OCI-LY1 (cell line): ENCODE data around the gene CERS6.

Source experiments
- H2AFZ ChIP-seq: fragments of 200-600 bp; sonication (generic), shearing (Covaris generic); 2 replicates; pipeline ENCODE4 v1.6.0; 2014; ENCODE audit warnings: antibody characterized with exemption, mild to moderate bottlenecking, low read length
- H3F3A ChIP-seq: fragments of 200-600 bp; sonication (generic), shearing (Covaris generic); 2 replicates; pipeline ENCODE4 v1.6.0; 2014; ENCODE audit warnings: mild to moderate bottlenecking, antibody characterized with exemption, low read length, moderate library complexity; ENCODE audit not compliant: insufficient read depth
- H3K27ac ChIP-seq: fragments of 200-600 bp; sonication (generic); 2 replicates; pipeline ENCODE4 v1.5.1; 2014; ENCODE audit warnings: low read length, mixed run types, mild to moderate bottlenecking, low read depth; ENCODE audit not compliant: poor library complexity, severe bottlenecking
- H3K27me3 ChIP-seq: fragments of 200-600 bp; sonication (generic); 2 replicates; pipeline ENCODE4 v1.6.0; 2014; ENCODE audit warnings: antibody characterized with exemption, mild to moderate bottlenecking, low read length, moderate library complexity; ENCODE audit not compliant: insufficient read depth
- H3K36me3 ChIP-seq: fragments of 200-600 bp; sonication (generic); 2 replicates; pipeline ENCODE4 v1.6.1; 2014; ENCODE audit warnings: mild to moderate bottlenecking, antibody characterized with exemption, low read length, moderate library complexity, mixed read lengths; ENCODE audit not compliant: insufficient read depth
- H3K4me1 ChIP-seq: fragments of 200-600 bp; sonication (generic); 2 replicates; pipeline ENCODE4 v1.5.1; 2014; ENCODE audit warnings: mild to moderate bottlenecking, low read length, moderate library complexity; ENCODE audit not compliant: insufficient read depth, severe bottlenecking
- H3K4me2 ChIP-seq: fragments of 200-600 bp; sonication (generic), shearing (Covaris generic); 2 replicates; pipeline ENCODE4 v1.6.1; 2014; ENCODE audit warnings: low read length
- H3K4me3 ChIP-seq: fragments of 200-600 bp; sonication (generic); 2 replicates; pipeline ENCODE4 v1.5.1; 2014; ENCODE audit warnings: low read length, low read depth, mild to moderate bottlenecking, mixed read lengths; ENCODE audit not compliant: poor library complexity, severe bottlenecking
- H3K79me2 ChIP-seq: fragments of 200-600 bp; shearing (Covaris generic); 2 replicates; pipeline ENCODE4 v1.6.1; 2016; ENCODE audit warnings: mixed run types, low read length, mixed read lengths; ENCODE audit not compliant: insufficient read depth
- H3K9ac ChIP-seq: fragments of 200-600 bp; sonication (generic), shearing (Covaris generic); 2 replicates; pipeline ENCODE4 v1.6.1; 2014; ENCODE audit warnings: mild to moderate bottlenecking, low read length, mixed read lengths
- H3K9me2 ChIP-seq: fragments of 200-600 bp; sonication (generic), shearing (Covaris generic); 2 replicates; pipeline ENCODE4 v1.6.1; 2014; ENCODE audit warnings: low read depth, mild to moderate bottlenecking, low read length, mixed read lengths
- H3K9me3 ChIP-seq: fragments of 200-600 bp; shearing (Covaris generic); 2 replicates; pipeline ENCODE4 v1.6.1; 2014; ENCODE audit warnings: low read length, mixed read lengths
- H4K20me1 ChIP-seq: fragments of 200-600 bp; sonication (generic), shearing (Covaris generic); 2 replicates; pipeline ENCODE4 v1.6.0; 2016; ENCODE audit warnings: mild to moderate bottlenecking, low read length; ENCODE audit not compliant: insufficient read depth
- EZH2 ChIP-seq: fragments of 200-600 bp; sonication (generic), shearing (Covaris generic); IDR thresholded peaks from 2 replicates; pipeline ENCODE4 v1.8.0; 2017; ENCODE audit warnings: borderline replicate concordance, mixed run types, mild to moderate bottlenecking, antibody characterized with exemption, low read length, moderate library complexity, mixed read lengths
- TF ChIP-seq, protein P1 (sequence below): fragments of 200-600 bp; sonication (generic), shearing (Covaris generic); IDR thresholded peaks from 2 replicates; pipeline ENCODE4 v1.5.1; 2017; ENCODE audit warnings: mild to moderate bottlenecking, antibody characterized with exemption, low read length, moderate library complexity, mixed read lengths

CERS6 gene

DNA sequence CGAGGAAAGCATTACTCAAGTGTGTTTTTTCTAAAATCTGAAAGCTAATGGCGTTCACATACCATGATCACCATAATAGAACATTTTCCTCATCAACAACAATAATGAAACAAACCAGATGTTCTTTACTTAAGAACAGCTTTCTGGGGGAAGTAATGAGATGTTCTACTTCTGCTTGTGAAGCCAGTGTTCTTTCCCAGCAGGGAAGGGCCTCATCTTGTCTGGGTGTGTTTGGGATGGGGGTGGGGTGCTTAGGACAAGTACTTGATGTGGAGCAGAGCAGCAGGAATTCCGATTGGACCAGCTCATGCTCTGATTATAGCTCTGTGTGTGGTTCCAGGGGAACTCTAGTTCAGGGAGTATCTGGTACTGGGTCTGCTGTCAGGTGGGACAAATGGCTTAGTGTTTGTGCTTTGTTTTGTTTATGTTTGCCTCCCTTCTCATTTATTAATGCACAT, 183.4 kb downstream of the CERS6 start:
- Histone ChIP-seq H3K36me3 (no peaks in the 10 kb centered on the region), H3K27ac (no peak overlapping the region), H2AFZ (no peak overlapping the region), H3F3A (no peaks in the 10 kb centered on the region), H3K9me2 (no peaks in the 10 kb centered on the region), H3K4me2 (no peak overlapping the region), H3K4me3 (no peak overlapping the region), H4K20me1 (no peaks in the 10 kb centered on the region), H3K9me3 (no peaks in the 10 kb centered on the region), H3K79me2 (no peaks in the 10 kb centered on the region), H3K4me1 (no peaks in the 10 kb centered on the region), H3K9ac (no peak overlapping the region), H3K27me3 (no peaks in the 10 kb centered on the region)
- TF ChIP-seq, protein P1, sequence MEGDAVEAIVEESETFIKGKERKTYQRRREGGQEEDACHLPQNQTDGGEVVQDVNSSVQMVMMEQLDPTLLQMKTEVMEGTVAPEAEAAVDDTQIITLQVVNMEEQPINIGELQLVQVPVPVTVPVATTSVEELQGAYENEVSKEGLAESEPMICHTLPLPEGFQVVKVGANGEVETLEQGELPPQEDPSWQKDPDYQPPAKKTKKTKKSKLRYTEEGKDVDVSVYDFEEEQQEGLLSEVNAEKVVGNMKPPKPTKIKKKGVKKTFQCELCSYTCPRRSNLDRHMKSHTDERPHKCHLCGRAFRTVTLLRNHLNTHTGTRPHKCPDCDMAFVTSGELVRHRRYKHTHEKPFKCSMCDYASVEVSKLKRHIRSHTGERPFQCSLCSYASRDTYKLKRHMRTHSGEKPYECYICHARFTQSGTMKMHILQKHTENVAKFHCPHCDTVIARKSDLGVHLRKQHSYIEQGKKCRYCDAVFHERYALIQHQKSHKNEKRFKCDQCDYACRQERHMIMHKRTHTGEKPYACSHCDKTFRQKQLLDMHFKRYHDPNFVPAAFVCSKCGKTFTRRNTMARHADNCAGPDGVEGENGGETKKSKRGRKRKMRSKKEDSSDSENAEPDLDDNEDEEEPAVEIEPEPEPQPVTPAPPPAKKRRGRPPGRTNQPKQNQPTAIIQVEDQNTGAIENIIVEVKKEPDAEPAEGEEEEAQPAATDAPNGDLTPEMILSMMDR: no peak
- no peak for TF ChIP-seq EZH2

DNA sequence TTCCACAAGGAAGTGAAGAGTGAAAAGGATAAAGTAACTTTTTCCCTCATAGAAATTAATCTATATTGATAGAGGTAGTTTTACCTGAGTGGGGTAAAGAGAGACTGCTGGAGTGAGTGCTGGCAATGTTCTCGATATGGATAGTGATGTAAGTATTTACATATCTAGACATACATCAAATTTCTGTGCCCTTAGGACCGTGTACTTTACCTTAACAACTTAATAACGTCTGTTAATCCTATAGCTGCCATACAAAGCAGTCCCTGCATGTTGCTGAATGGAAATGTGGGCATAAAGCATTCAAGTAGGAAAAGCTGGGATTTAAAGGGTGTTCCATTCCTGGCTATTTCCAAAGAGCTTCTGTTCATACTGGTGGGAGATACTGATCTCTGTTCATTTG, 184.0 kb downstream of the CERS6 start:
- Histone ChIP-seq H3F3A (no peaks in the 10 kb centered on the region), H4K20me1 (no peaks in the 10 kb centered on the region), H3K4me3 (no peak overlapping the region), H3K36me3 (no peaks in the 10 kb centered on the region), H3K27me3 (no peaks in the 10 kb centered on the region), H3K79me2 (no peaks in the 10 kb centered on the region), H3K9me2 (no peaks in the 10 kb centered on the region), H3K27ac (no peak overlapping the region), H3K4me1 (no peaks in the 10 kb centered on the region), H3K9me3 (no peaks in the 10 kb centered on the region), H2AFZ (no peak overlapping the region), H3K9ac (no peak overlapping the region), H3K4me2 (no peak overlapping the region)
- TF ChIP-seq, protein P1: no peak
- TF ChIP-seq EZH2: no peak

DNA sequence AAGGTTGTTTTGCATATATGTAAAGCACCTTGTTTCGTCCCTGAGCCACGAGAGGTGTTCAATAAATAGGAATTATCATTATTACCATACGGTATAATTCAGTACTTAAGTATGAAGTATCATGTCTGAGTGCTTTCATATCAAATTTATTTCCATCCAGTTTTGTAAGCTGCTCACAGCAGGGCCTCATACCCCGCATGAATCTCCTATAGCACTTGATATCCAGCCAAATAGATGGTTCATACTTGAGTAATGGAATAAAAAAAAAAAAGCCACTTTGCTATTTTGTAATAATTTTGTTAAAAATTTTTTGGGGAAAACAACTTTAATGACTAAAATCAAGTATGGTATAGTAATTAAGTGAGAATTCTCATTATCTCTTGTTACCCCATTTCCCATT, 185.6 kb downstream of the CERS6 start:
- H3K79me2 ChIP-seq: no peaks in the 10 kb centered on the region
- no peak overlapping the region for H3K9ac ChIP-seq
- TF ChIP-seq, protein P1: no peak
- TF ChIP-seq EZH2: no peak
- H3K36me3 ChIP-seq: no peaks in the 10 kb centered on the region
- H4K20me1 ChIP-seq: no peaks in the 10 kb centered on the region
- H3K27me3 ChIP-seq: no peaks in the 10 kb centered on the region
- H3K4me1 ChIP-seq: no peaks in the 10 kb centered on the region
- H3F3A ChIP-seq: no peaks in the 10 kb centered on the region
- no peaks in the 10 kb centered on the region for H3K9me2 ChIP-seq
- H2AFZ ChIP-seq: no peak overlapping the region
- H3K9me3 ChIP-seq: no peaks in the 10 kb centered on the region
- no peak overlapping the region for H3K4me2 ChIP-seq
- H3K27ac ChIP-seq: no peak overlapping the region
- no peak overlapping the region for H3K4me3 ChIP-seq
